Adrenal gland (tissue), 12 donors: ENCODE data around the gene ROBO2. TPM values are rescaled to one million over a fixed set of nuclear protein-coding genes. Genes with fewer than 3 reads are reported as not detected.

Source experiments
- DNase-seq, 7 donors: peaks; one replicate each; pipeline ENCODE4 v3.0.0-alpha.2; 2019 to 2020
- H3K27ac ChIP-seq, 5 donors: fragments of 200-600 bp; sonication (generic) in 4 of 5; 1 replicate in 3 of 5; 2 replicates in 2 of 5; pipeline versions ENCODE4 v1.5.1 to v1.8.0; 2016 to 2020; ENCODE audit warnings: mild to moderate bottlenecking in 1 of 5
- H3K27me3 ChIP-seq: fragments of 200-600 bp; 2 replicates; pipeline ENCODE4 v1.8.0; 2021
- H3K36me3 ChIP-seq, 2 donors: fragments of 200-600 bp; replicated peaks in 1 of 2; 1 replicate in 1 of 2; 2 replicates in 1 of 2; pipeline versions ENCODE4 v1.5.1 to v1.8.0; 2018 to 2022
- H3K4me1 ChIP-seq, 2 donors: fragments of 200-600 bp; replicated peaks in 1 of 2; 1 replicate in 1 of 2; 2 replicates in 1 of 2; pipeline versions ENCODE4 v1.5.1 to v1.8.0; 2018 to 2021
- H3K4me3 ChIP-seq, 4 donors: fragments of 200-600 bp; sonication (generic) in 3 of 4; one replicate each; pipeline ENCODE4 v1.5.1; 2016 to 2018
- H3K9me3 ChIP-seq, 3 donors: fragments of 200-600 bp; sonication (generic) in 1 of 3; replicated peaks in 1 of 3; 1 replicate in 2 of 3; 2 replicates in 1 of 3; pipeline versions ENCODE4 v1.5.1 to v1.8.0; 2016 to 2021
- CTCF ChIP-seq, 6 experiments: fragments of 450-650 bp in 4 of 6; fragments of 200-600 bp in 2 of 6; sonication (generic) in 1 of 6; IDR thresholded peaks; 1 replicate in 5 of 6; 2 replicates in 1 of 6; pipeline versions ENCODE4 v1.5.1 to v1.8.0; 2016 to 2021; ENCODE audit warnings: antibody characterized with exemption in 6 of 6, mild to moderate bottlenecking in 2 of 6, moderate library complexity in 1 of 6
- POLR2A ChIP-seq, 2 donors: fragments of 450-650 bp; IDR thresholded peaks; one replicate each; pipeline ENCODE4 v1.6.1; 2017; ENCODE audit warnings: antibody characterized with exemption in 2 of 2, mild to moderate bottlenecking in 2 of 2, moderate library complexity in 1 of 2
- WGBS, 4 donors: extraction: QIAGEN DNeasy Blood & Tissue Kit in 2 of 4; methylation state at CpG; one replicate each; pipeline versions ENCODE4 v1.1.5 to v1.1.7; 2013 to 2017; 5-methylcytosine and 5-hydroxymethylcytosine counted together
- intact Hi-C, 2 donors: fragments of 100-400 bp; cut with DNase I; formaldehyde crosslinking; loops; one replicate each; pipeline versions ENCODE4 v1.14.1 to v1.15.0; 2022 to 2023
- polyA plus RNA-seq, 3 donors: library from polyadenylated mRNA; stranded (reverse); fragments of 200-250 nt in 2 of 3; fragments of 350-450 nt in 1 of 3; fragmentation: Illumina TruSeq in 1 of 3; extraction: RNeasy Lipid Tissue Mini Kit (QIAGEN cat#74804) in 1 of 3; gene quantifications; one replicate each; pipeline ENCODE4 v1.2.3, GENCODE V29; 2013 to 2014
- total RNA-seq, 9 donors: library from RNA; depleted of rRNA in 4 of 9; stranded (reverse); fragments of >200 nt in 4 of 9; fragments of 120-200 nt in 1 of 9; fragmentation: NEBNext Ultra II Directional in 1 of 9; extraction: Animal tissue kit (Norgen Biotek cat#: 25700) in 1 of 9; gene quantifications; one replicate each; pipeline versions ENCODE4 v1.1.0 to v1.2.4, GENCODE V29; 2013 to 2023
- donor health status: healthy with polysubstance abuse.
- donor health status: Bipolar disorder and iron deficiency.
- donor health status: DM: yes; HTN: yes; CAD: no.
- donor health status: DM: no; HTN: no; CAD: no.
- donor health status: DM: no; HTN: no; CAD: no.
- donor health status: DM: yes; HTN: yes; CAD: no.

The ROBO2 gene
- total and polyA plus RNA-seq, 12 donors = 0.30 to 9.9 (median 2.5) TPM; not detected in 1

GRCh38 chr3:76998555-76998954 is 41.3 kb upstream of the ROBO2 start:
- Histone ChIP-seq H3K36me3 (no peaks in the 10 kb centered on the region), H3K9me3 (no peaks in the 10 kb centered on the region), H3K4me1 (no peaks in the 10 kb centered on the region), H3K27me3 (no peaks in the 10 kb centered on the region), H3K27ac (no peak overlapping the region), H3K4me3 (no peak overlapping the region)
- TF ChIP-seq CTCF (IDR thresholded peaks at IDR 0.05) (no peak), POLR2A (IDR thresholded peaks at IDR 0.05) (no peak)
- DNase-seq = no peak
- intact Hi-C loops = no loop called here
- 78 to 87% (median 84%) methylated on average over 3 of the region's 3 CpGs for WGBS, 4 donors

- no peak for TF ChIP-seq CTCF (IDR thresholded peaks at IDR 0.05)
- WGBS, 4 donors = 64 to 77% (median 72%) methylated on average over 5 of the region's 5 CpGs
- H3K27ac ChIP-seq = no peak overlapping the region
- no peak overlapping the region for H3K4me3 ChIP-seq
- H3K9me3 ChIP-seq = no peaks in the 10 kb centered on the region
- no peaks in the 10 kb centered on the region for H3K4me1 ChIP-seq
- intact Hi-C loops = no loop called here
- H3K27me3 ChIP-seq = no peaks in the 10 kb centered on the region
- no peaks in the 10 kb centered on the region for H3K36me3 ChIP-seq
- no peak for DNase-seq
These were observed 38.7 kb upstream of the ROBO2 start for GRCh38 chr3:77001062-77001701.

DNA sequence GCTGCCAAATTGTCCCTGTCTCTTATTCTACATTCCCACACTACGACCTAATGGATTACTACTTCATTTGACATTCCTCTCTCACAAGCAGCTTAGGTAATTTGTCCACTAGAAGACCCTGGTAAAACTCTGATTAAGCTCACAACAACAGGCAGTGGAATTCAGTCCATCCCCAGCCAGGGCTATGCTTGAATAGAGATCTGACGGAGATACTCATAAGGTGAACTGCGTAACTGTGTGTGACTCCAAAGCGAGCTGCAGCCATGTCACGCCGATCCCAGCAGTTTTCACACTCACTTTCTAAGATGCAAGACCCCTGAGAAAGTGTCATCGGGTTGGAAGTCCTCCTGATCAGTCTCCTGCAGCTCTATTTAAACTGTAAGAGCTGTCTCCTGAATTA is 25.7 kb upstream of the ROBO2 start:
- no peaks in the 10 kb centered on the region for H3K27me3 ChIP-seq
- TF ChIP-seq POLR2A (IDR thresholded peaks at IDR 0.05) = no peak
- no peak for TF ChIP-seq CTCF (IDR thresholded peaks at IDR 0.05)
- DNase-seq = no peak
- H3K27ac ChIP-seq = no peak overlapping the region
- intact Hi-C loops = no loop called here
- H3K9me3 ChIP-seq = no peaks in the 10 kb centered on the region
- WGBS, 4 donors = 39 to 59% (median 49%) methylated on average over 7 of the region's 7 CpGs
- H3K4me1 ChIP-seq = no peaks in the 10 kb centered on the region
- H3K36me3 ChIP-seq = no peaks in the 10 kb centered on the region
- no peak overlapping the region for H3K4me3 ChIP-seq

DNA sequence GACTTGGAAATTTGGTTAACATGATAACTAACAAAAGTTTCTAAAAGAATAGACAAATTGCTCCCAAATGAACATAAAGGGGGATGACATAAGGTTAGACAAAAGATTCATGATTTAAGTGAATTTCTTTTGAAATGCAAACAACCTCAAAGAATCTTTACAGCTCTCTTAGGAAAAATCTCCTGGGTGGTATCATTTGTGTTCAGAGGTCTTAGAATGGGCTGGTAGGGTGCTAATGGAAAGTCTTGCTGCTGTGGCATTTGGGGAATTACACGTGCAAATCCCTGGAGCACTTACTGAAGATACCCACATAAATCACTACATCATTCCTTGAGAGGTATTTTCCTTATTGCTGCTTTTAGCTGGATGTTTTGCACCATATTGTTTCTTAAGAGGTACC is 14.4 kb upstream of the ROBO2 start:
- Histone ChIP-seq H3K36me3 (no peaks in the 10 kb centered on the region), H3K4me3 (no peak overlapping the region), H3K9me3 (no peaks in the 10 kb centered on the region), H3K4me1 (no peaks in the 10 kb centered on the region), H3K27me3 (no peaks in the 10 kb centered on the region), H3K27ac (no peak overlapping the region)
- no peak for DNase-seq
- TF ChIP-seq CTCF (IDR thresholded peaks at IDR 0.05) (no peak), POLR2A (IDR thresholded peaks at IDR 0.05) (no peak)
- intact Hi-C loops = no loop called here
- WGBS, 4 donors = 36 to 46% (median 37%) methylated on average over 1 of the region's 1 CpG
